8988T (cell line): ENCODE data around the gene TNK2.
"Not testable (repeated sequence)": the region's sequence is repeated elsewhere in the genome, so short reads cannot be mapped to it uniquely, and the experiment has no call there.

Experiments used
- DNase-seq: peaks from one replicate; pipeline ENCODE4 v3.0.0; 2011

TNK2 gene

GRCh38 chr3:195907934-195908693, at the start of gene TNK2:
TNK2 (minus strand) TSS chr3:195908551; CDS start chr3:195888588, 19,963 bp downstream.
- peak; percentile 70 for DNase-seq

- no peak for DNase-seq
Observed at GRCh38 chr3:195956577-195956976, 48.2 kb upstream of the TNK2 start.

GRCh38 chr3:195955416-195955841, 47.1 kb upstream of the TNK2 start:
- not testable (repeated sequence) for DNase-seq

GRCh38 chr3:195954752-195955119, 46.4 kb upstream of the TNK2 start:
- DNase-seq: not testable (repeated sequence)

GRCh38 chr3:195954052-195954751, 45.9 kb upstream of the TNK2 start:
- peak; percentile 90 for DNase-seq

- DNase-seq: not testable (repeated sequence)
Observed at GRCh38 chr3:195952590-195952989, 44.2 kb upstream of the TNK2 start.

- not testable (repeated sequence) for DNase-seq
Observed at GRCh38 chr3:195951443-195952177, 43.3 kb upstream of the TNK2 start.

GRCh38 chr3:195950731-195951130, 42.4 kb upstream of the TNK2 start:
- DNase-seq: not testable (repeated sequence)

- not testable (repeated sequence) for DNase-seq
Observed at GRCh38 chr3:195950164-195950563, 41.8 kb upstream of the TNK2 start.

GRCh38 chr3:195946910-195947699, 38.8 kb upstream of the TNK2 start:
- DNase-seq: not testable (repeated sequence)

GRCh38 chr3:195941265-195941815, 33.0 kb upstream of the TNK2 start:
- not testable (repeated sequence) for DNase-seq

GRCh38 chr3:195940806-195941205, 32.5 kb upstream of the TNK2 start:
- not testable (repeated sequence) for DNase-seq

GRCh38 chr3:195939526-195940470, 31.4 kb upstream of the TNK2 start:
- not testable (repeated sequence) for DNase-seq

- DNase-seq: not testable (repeated sequence)
Observed at GRCh38 chr3:195933044-195933430, 24.7 kb upstream of the TNK2 start.

- no peak for DNase-seq
Observed at GRCh38 chr3:195932418-195933043, 24.2 kb upstream of the TNK2 start.

GRCh38 chr3:195931582-195932273, 23.4 kb upstream of the TNK2 start:
- no peak for DNase-seq

- no peak for DNase-seq
Observed at GRCh38 chr3:195929452-195929851, 21.1 kb upstream of the TNK2 start.

- no peak for DNase-seq
Observed at GRCh38 chr3:195921334-195921791, 13.0 kb upstream of the TNK2 start.

GRCh38 chr3:195918176-195918575, 9.8 kb upstream of the TNK2 start:
- DNase-seq: no peak

GRCh38 chr3:195916991-195917390, 8.6 kb upstream of the TNK2 start:
- no peak for DNase-seq
